HEK293 (cell line): ENCODE data around the gene ELAVL1.

Experiments used
- OSR2 ChIP-seq: fragments of 450-650 bp; formaldehyde crosslinking; IDR thresholded peaks from 2 replicates; pipeline ENCODE4 v1.5.1; 2016; ENCODE audit warnings: missing biosample characterization, missing genetic modification characterization
- SETDB1 ChIP-seq: IDR thresholded peaks from one replicate; pipeline ENCODE4 v1.6.1; 2017; ENCODE audit warnings: mild to moderate bottlenecking, low read length, moderate library complexity, mixed read lengths; ENCODE audit not compliant: insufficient read length
- ZFP69B ChIP-seq: fragments of 450-650 bp; formaldehyde crosslinking; IDR thresholded peaks from 2 replicates; pipeline ENCODE4 v1.5.1; 2016; ENCODE audit warnings: missing biosample characterization, missing genetic modification characterization
- ZNF138 ChIP-seq: fragments of 450-650 bp; formaldehyde crosslinking; IDR thresholded peaks from 2 replicates; pipeline ENCODE4 v1.5.1; 2016; ENCODE audit warnings: missing biosample characterization, missing genetic modification characterization, borderline replicate concordance
- ZNF311 ChIP-seq: fragments of 450-650 bp; formaldehyde crosslinking; IDR thresholded peaks from 2 replicates; pipeline ENCODE4 v1.5.1; 2017; ENCODE audit warnings: missing biosample characterization, missing genetic modification characterization, borderline replicate concordance
- ZNF544 ChIP-seq: fragments of 450-650 bp; formaldehyde crosslinking; IDR thresholded peaks from 2 replicates; pipeline ENCODE4 v1.5.0; 2017; ENCODE audit warnings: missing biosample characterization, missing genetic modification characterization
- TF ChIP-seq, protein P1 (sequence below): fragments of 450-650 bp; formaldehyde crosslinking; IDR thresholded peaks from 2 replicates; pipeline ENCODE4 v1.5.1; 2016; ENCODE audit warnings: missing biosample characterization, missing genetic modification characterization

DNA sequence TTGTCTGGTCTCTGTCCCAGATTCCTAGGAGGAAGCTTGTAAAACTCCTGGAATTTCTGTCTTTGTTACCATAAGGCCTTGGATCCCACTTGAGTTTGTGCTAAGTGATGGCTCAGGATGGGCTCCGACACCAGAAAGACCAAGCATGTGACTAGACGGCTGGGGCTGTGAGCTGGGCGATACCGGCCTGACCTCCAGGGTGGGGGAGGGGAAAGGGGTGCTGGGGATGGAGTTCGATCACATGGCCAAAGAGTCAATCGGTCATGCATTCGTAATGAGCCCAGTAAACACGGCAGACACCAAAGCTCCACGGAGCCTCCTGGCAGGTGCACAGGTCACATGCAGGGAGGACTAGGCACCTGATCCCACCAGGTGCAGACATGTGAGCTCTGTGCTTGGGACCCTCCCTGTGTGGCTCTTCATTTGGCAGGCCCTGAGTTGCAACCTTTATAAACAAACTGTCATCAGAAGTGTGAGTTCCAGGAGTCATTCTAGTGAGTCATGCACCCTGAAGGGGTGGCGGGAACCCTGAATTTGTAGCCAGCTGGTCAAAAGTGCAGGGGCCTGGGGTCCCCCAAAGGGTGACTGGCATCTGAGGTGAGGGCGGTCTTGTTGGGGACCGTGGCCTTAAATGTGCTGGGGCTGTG is 27.1 kb downstream of the ELAVL1 start:
- TF ChIP-seq ZNF311 (tag by site-specific recombination) (no peak), ZNF138 (tag by site-specific recombination) (no peak), SETDB1 (no peak), ZNF544 (tag by site-specific recombination) (no peak), OSR2 (tag by site-specific recombination) (no peak), ZFP69B (tag by site-specific recombination) (no peak)
- TF ChIP-seq, protein P1, sequence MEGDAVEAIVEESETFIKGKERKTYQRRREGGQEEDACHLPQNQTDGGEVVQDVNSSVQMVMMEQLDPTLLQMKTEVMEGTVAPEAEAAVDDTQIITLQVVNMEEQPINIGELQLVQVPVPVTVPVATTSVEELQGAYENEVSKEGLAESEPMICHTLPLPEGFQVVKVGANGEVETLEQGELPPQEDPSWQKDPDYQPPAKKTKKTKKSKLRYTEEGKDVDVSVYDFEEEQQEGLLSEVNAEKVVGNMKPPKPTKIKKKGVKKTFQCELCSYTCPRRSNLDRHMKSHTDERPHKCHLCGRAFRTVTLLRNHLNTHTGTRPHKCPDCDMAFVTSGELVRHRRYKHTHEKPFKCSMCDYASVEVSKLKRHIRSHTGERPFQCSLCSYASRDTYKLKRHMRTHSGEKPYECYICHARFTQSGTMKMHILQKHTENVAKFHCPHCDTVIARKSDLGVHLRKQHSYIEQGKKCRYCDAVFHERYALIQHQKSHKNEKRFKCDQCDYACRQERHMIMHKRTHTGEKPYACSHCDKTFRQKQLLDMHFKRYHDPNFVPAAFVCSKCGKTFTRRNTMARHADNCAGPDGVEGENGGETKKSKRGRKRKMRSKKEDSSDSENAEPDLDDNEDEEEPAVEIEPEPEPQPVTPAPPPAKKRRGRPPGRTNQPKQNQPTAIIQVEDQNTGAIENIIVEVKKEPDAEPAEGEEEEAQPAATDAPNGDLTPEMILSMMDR (tag by site-specific recombination): no peak
